Common myeloid progenitor, CD34-positive (primary cell): Measurements from ENCODE around the gene SDK2.

ENCODE experiments used
- CTCF ChIA-PET: fragments of 350-600 bp; sonication (Branson Sonifier 250); formaldehyde crosslinking; loops from one replicate; lab custom pipeline; 2021; ENCODE audit warnings: antibody characterized with exemption; lab: Charles Lee
- POLR2A ChIA-PET: fragments of 350-600 bp; sonication (Branson Sonifier 250); formaldehyde crosslinking; loops from one replicate; lab custom pipeline; 2021; ENCODE audit warnings: antibody characterized with exemption; lab: Charles Lee
- DNase-seq, 3 donors: peaks; one replicate each; pipeline versions ENCODE4 v3.0.0 to v3.0.0-alpha.2; 2013
- H3K27ac ChIP-seq, 2 experiments: 1 replicate in 1 of 2; 2 replicates in 1 of 2; pipeline ENCODE4 v1.7.0; 2013; ENCODE audit warnings: inconsistent platforms in 2 of 2, low read length in 2 of 2, mild to moderate bottlenecking in 2 of 2, low read depth in 1 of 2, moderate library complexity in 1 of 2; ENCODE audit not compliant: severe bottlenecking in 2 of 2, insufficient read depth in 1 of 2, poor library complexity in 1 of 2
- H3K27me3 ChIP-seq, 5 experiments: replicated peaks in 2 of 5; 1 replicate in 3 of 5; 2 replicates in 2 of 5; pipeline versions ENCODE4 v1.6.1 to v1.7.0; 2013; ENCODE audit warnings: low read length in 4 of 5, mild to moderate bottlenecking in 2 of 5, moderate library complexity in 2 of 5, inconsistent platforms in 1 of 5; ENCODE audit not compliant: insufficient read depth in 5 of 5, control insufficient read depth in 4 of 5
- H3K36me3 ChIP-seq, 4 experiments: 1 replicate in 2 of 4; 2 replicates in 2 of 4; pipeline versions ENCODE4 v1.6.1 to v1.7.0; 2013; ENCODE audit warnings: low read length in 3 of 4, control low read depth in 1 of 4, mild to moderate bottlenecking in 1 of 4; ENCODE audit not compliant: control insufficient read depth in 4 of 4, insufficient read depth in 4 of 4
- H3K4me1 ChIP-seq, 4 experiments: 1 replicate in 3 of 4; 2 replicates in 1 of 4; pipeline versions ENCODE4 v1.6.1 to v1.7.1; 2013; ENCODE audit warnings: low read length in 3 of 4, mild to moderate bottlenecking in 3 of 4, control low read depth in 1 of 4, inconsistent platforms in 1 of 4, moderate library complexity in 1 of 4; ENCODE audit not compliant: control insufficient read depth in 4 of 4, insufficient read depth in 4 of 4; ENCODE audit errors: control extremely low read depth in 1 of 4
- H3K4me3 ChIP-seq, 7 experiments: 1 replicate in 4 of 7; 2 replicates in 3 of 7; pipeline versions ENCODE4 v1.5.1 to v1.7.0; 2013; ENCODE audit warnings: mild to moderate bottlenecking in 7 of 7, low read length in 6 of 7, moderate library complexity in 6 of 7, inconsistent platforms in 2 of 7, low read depth in 2 of 7, control low read depth in 1 of 7; ENCODE audit not compliant: insufficient read depth in 4 of 7, control insufficient read depth in 1 of 7; ENCODE audit errors: extremely low read depth in 1 of 7
- H3K9me3 ChIP-seq, 5 experiments: 1 replicate in 4 of 5; 2 replicates in 1 of 5; pipeline versions ENCODE4 v1.6.1 to v1.7.1; 2013; ENCODE audit warnings: low read length in 4 of 5, mild to moderate bottlenecking in 2 of 5, inconsistent platforms in 1 of 5, low read depth in 1 of 5, moderate library complexity in 1 of 5; ENCODE audit not compliant: control insufficient read depth in 4 of 5, insufficient read depth in 2 of 5; ENCODE audit errors: control extremely low read depth in 1 of 5
- WGBS: methylation state at CpG from one replicate; pipeline ENCODE4 v1.1.5; 2013; ENCODE audit not compliant: insufficient coverage; 5-methylcytosine and 5-hydroxymethylcytosine counted together

SDK2 gene

DNA sequence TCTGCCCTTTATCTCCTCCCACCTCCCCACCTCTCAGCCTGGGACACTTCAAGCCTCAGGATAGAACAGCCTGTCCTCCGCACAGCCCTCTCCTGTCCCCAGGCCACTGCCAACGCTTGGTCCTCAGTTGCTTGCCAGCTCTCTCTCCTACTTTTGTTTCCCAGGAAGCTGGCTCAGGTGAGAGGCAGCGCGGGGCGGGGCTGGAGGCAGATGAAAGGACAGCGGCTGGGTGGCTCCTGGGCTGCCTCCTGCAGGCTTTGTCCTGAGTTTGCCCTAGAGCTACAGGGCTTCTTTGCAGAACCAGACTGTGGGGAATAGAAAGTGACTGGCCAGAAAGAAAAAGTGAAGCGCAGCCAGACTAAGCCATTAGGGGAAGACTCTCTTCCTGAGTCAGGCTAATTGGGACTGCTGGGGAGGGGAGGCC is 284.2 kb downstream of the SDK2 start:
- H3K4me3 ChIP-seq: no peak overlapping the region
- CTCF ChIA-PET: interaction anchor here (0.7 to 1.1 kb wide), 3 partner anchors 10 to 117 kb away, joined by 3 to 4 read pairs (median 3); no protein-coding TSS in a partner anchor
- 100% methylated on average over 4 of the region's 7 CpGs for WGBS
- no peak for DNase-seq
- H3K27me3 ChIP-seq: no peaks in the 10 kb centered on the region
- POLR2A ChIA-PET: no interaction called here
- H3K9me3 ChIP-seq: no peaks in the 10 kb centered on the region
- H3K36me3 ChIP-seq: peaks cover 0 to 9% (median 0%) of the 10 kb centered on the region in 4 experiments
- H3K4me1 ChIP-seq: no peaks in the 10 kb centered on the region
- no peak overlapping the region for H3K27ac ChIP-seq

DNA sequence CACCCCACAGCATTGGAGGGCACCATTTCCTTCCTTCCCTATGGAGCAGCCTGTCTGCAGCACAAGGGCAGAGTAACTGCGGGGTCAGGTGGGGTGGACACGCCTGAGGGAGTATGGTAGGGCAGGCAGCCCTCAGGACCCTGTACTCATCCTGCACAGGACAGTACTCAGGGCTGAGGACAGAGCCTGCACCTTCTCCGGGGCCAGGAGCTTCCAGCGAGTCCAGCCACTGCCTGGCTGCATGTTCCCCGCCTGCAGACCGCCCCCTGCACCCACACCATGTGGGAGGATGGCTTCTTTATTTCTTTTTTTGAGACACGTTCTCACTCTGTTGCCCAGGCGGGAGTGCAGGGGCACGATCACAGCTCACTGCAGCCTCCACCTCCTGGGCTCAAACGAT is 284.9 kb downstream of the SDK2 start:
- Histone ChIP-seq H3K27ac (no peak overlapping the region), H3K36me3 (peaks cover 0 to 9% (median 0%) of the 10 kb centered on the region in 4 experiments), H3K4me1 (no peaks in the 10 kb centered on the region), H3K9me3 (no peaks in the 10 kb centered on the region), H3K27me3 (no peaks in the 10 kb centered on the region), H3K4me3 (no peak overlapping the region)
- WGBS: 96% methylated on average over 9 of the region's 10 CpGs
- no peak for DNase-seq
- CTCF ChIA-PET: interaction anchor here (0.5 to 1.1 kb wide), 2 partner anchors 15 to 103 kb away, joined by 3 read pairs; no protein-coding TSS in a partner anchor
- POLR2A ChIA-PET: no interaction called here

GRCh38 chr17:73358668-73359067 is 285.6 kb downstream of the SDK2 start:
- H3K9me3 ChIP-seq: no peaks in the 10 kb centered on the region
- DNase-seq: no peak
- ChIA-PET CTCF (interaction anchor here (0.5 kb wide), 1 partner anchor 15 kb away, joined by 3 read pairs; no protein-coding TSS in a partner anchor), POLR2A (no interaction called here)
- H3K4me1 ChIP-seq: no peaks in the 10 kb centered on the region
- H3K36me3 ChIP-seq: peaks cover 0 to 5% (median 0%) of the 10 kb centered on the region in 4 experiments
- H3K4me3 ChIP-seq: no peak overlapping the region
- H3K27me3 ChIP-seq: no peaks in the 10 kb centered on the region
- 98% methylated on average over 4 of the region's 9 CpGs for WGBS
- H3K27ac ChIP-seq: no peak overlapping the region

DNA sequence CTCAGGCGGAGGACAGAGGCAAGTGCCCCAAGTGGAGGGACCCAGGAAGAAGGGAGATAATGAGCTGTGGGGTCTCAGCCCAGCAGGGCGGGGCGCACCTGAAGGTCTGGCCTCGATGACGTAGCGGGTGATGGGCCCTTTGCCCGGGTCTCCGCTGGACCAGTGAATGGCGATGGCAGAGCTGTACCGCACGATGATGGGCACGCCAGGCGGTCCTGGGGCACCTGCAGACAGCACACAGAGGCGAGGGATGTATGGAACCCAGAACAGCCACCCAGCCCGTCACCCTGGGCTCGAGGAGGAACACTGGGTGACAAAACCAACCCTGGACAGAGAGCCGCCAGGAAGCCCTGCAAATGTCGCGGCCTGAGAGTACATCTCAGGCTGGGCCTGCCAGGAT is 286.3 kb downstream of the SDK2 start:
- ChIA-PET POLR2A (interaction anchor here (0.6 kb wide), 1 partner anchor 56 kb away, joined by 3 read pairs; no protein-coding TSS in a partner anchor), CTCF (interaction anchor here (1.1 kb wide), 2 partner anchors 11 kb away, joined by 3 to 4 read pairs; no protein-coding TSS in a partner anchor)
- 97% methylated on average over 19 of the region's 19 CpGs for WGBS
- DNase-seq: no peak
- no peak overlapping the region for H3K4me3 ChIP-seq
- no peak overlapping the region for H3K27ac ChIP-seq
- no peaks in the 10 kb centered on the region for H3K4me1 ChIP-seq
- no peaks in the 10 kb centered on the region for H3K27me3 ChIP-seq
- H3K9me3 ChIP-seq: no peaks in the 10 kb centered on the region
- H3K36me3 ChIP-seq: peaks cover 0 to 4% (median 0%) of the 10 kb centered on the region in 4 experiments

- H3K4me1 ChIP-seq: no peaks in the 10 kb centered on the region
- no peak overlapping the region for H3K27ac ChIP-seq
- H3K27me3 ChIP-seq: no peaks in the 10 kb centered on the region
- DNase-seq: no peak
- no peaks in the 10 kb centered on the region for H3K9me3 ChIP-seq
- ChIA-PET POLR2A (no interaction called here), CTCF (interaction anchor here (0.9 to 1.1 kb wide), 3 partner anchors 9 to 12 kb away, joined by 3 to 4 read pairs (median 3); no protein-coding TSS in a partner anchor)
- WGBS: 94% methylated on average over 5 of the region's 9 CpGs
- H3K36me3 ChIP-seq: peaks cover 0 to 5% (median 0%) of the 10 kb centered on the region in 4 experiments
- no peak overlapping the region for H3K4me3 ChIP-seq
These were observed 286.9 kb downstream of the SDK2 start for GRCh38 chr17:73357318-73357717.

DNA sequence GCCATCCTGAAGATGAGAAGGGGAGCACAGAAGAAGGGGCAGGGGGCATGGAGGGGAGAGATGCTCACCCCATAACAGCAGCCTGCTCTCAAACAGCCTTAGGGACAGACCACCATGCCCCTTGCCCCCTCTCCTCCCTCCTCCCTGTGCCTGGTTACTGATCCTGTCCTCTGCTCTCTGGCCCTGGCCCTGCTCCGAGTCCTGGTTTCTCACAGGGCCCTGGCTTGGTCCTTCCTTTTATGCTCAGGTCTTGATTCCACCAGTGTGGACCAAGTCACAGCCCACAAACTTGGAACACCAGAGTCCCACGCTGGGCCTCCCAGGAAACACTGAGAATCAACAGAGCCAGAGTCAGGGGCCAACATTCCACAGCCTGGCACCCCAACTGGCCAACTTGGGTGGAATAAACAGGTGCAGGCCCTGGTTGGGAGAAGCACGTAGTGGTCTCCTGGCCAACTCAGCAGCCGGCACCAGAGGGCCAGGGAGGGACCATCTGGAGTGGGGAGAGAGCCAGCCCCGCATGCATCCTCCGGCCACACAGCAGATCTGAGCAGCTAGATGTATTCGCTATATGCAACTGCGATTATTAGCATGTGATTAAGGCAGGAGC is 287.6 kb downstream of the SDK2 start:
- Histone ChIP-seq H3K4me3 (no peak overlapping the region), H3K36me3 (peaks cover 0 to 7% (median 0%) of the 10 kb centered on the region in 4 experiments), H3K27ac (no peak overlapping the region), H3K4me1 (no peaks in the 10 kb centered on the region), H3K9me3 (no peaks in the 10 kb centered on the region), H3K27me3 (no peaks in the 10 kb centered on the region)
- CTCF ChIA-PET: interaction anchor here (0.9 to 1.8 kb wide), 3 partner anchors 10 to 14 kb away, joined by 3 to 4 read pairs (median 3); no protein-coding TSS in a partner anchor
- POLR2A ChIA-PET: no interaction called here
- WGBS: 86% methylated on average over 8 of the region's 8 CpGs
- DNase-seq: no peak
